Neural cell (in vitro differentiated cells): ENCODE data around the gene RTP5. TPM values are rescaled to one million over a fixed set of nuclear protein-coding genes. Genes with fewer than 3 reads are reported as not detected.

Experiments
- H2AFZ ChIP-seq: fragments of 200-600, 300-800 bp; sonication (generic), shearing (Covaris generic); 2 replicates; pipeline ENCODE4 v1.6.0; 2014; ENCODE audit warnings: low read depth, mild to moderate bottlenecking, antibody characterized with exemption, low read length, moderate library complexity
- H3F3A ChIP-seq: fragments of 200-600 bp; shearing (Covaris generic); 2 replicates; pipeline ENCODE4 v1.6.1; 2016; ENCODE audit warnings: mild to moderate bottlenecking, moderate library complexity, mixed read lengths, antibody characterized with exemption, low read length; ENCODE audit not compliant: insufficient read depth, poor library complexity, severe bottlenecking
- H3K27ac ChIP-seq: fragments of 200-600, 300-800 bp; sonication (generic), shearing (Covaris generic); 2 replicates; pipeline ENCODE4 v1.5.1; 2014; ENCODE audit warnings: mild to moderate bottlenecking, low read length, moderate library complexity
- H3K27me3 ChIP-seq: fragments of 300-800, 200-600 bp; sonication (generic), shearing (Covaris generic); 2 replicates; pipeline ENCODE4 v1.6.0; 2014; ENCODE audit warnings: mild to moderate bottlenecking, low read depth, low read length, moderate library complexity; ENCODE audit not compliant: insufficient read depth
- H3K36me3 ChIP-seq: fragments of 300-800, 200-600 bp; sonication (generic), shearing (Covaris generic); 2 replicates; pipeline ENCODE4 v1.5.1; 2014; ENCODE audit warnings: mild to moderate bottlenecking, antibody characterized with exemption, low read length, moderate library complexity; ENCODE audit not compliant: insufficient read depth
- H3K4me2 ChIP-seq: fragments of 300-800, 200-600 bp; sonication (generic), shearing (Covaris generic); 2 replicates; pipeline ENCODE4 v1.6.0; 2014; ENCODE audit warnings: mild to moderate bottlenecking, low read length
- H3K4me3 ChIP-seq: fragments of 300-800, 200-600 bp; sonication (generic), shearing (Covaris generic); 2 replicates; pipeline ENCODE4 v1.5.1; 2014; ENCODE audit warnings: mild to moderate bottlenecking, low read length, moderate library complexity
- H3K79me2 ChIP-seq: fragments of 200-600 bp; shearing (Covaris generic); replicated peaks from 2 replicates; pipeline ENCODE4 v1.6.0; 2014; ENCODE audit warnings: mild to moderate bottlenecking, low read length, moderate library complexity; ENCODE audit not compliant: insufficient read depth
- H3K9ac ChIP-seq: fragments of 300-800, 200-600 bp; sonication (generic), shearing (Covaris generic); 2 replicates; pipeline ENCODE4 v1.6.1; 2016; ENCODE audit warnings: mild to moderate bottlenecking, low read length, mixed read lengths
- H3K9me2 ChIP-seq: fragments of 200-600 bp; shearing (Covaris generic); 2 replicates; pipeline ENCODE4 v1.6.1; 2016; ENCODE audit warnings: mild to moderate bottlenecking, low read length, mixed read lengths; ENCODE audit not compliant: insufficient read depth
- H3K9me3 ChIP-seq: fragments of 200-600, 300-800 bp; sonication (generic), shearing (Covaris generic); 2 replicates; pipeline ENCODE4 v1.6.1; 2016; ENCODE audit warnings: mild to moderate bottlenecking, mixed run types, low read length, moderate library complexity, mixed read lengths
- H4K20me1 ChIP-seq: fragments of 200-600 bp; shearing (Covaris generic); 2 replicates; pipeline ENCODE4 v1.6.1; 2016; ENCODE audit warnings: mild to moderate bottlenecking, mixed run types; ENCODE audit not compliant: insufficient read depth
- EP300 ChIP-seq: fragments of 450-650 bp; conservative IDR thresholded peaks from 2 replicates; pipeline ENCODE4 v1.6.1; 2014; ENCODE audit warnings: antibody characterized with exemption, mild to moderate bottlenecking, moderate library complexity; ENCODE audit not compliant: poor library complexity, severe bottlenecking
- EZH2 ChIP-seq: fragments of 200-600, 300-800 bp; shearing (Covaris generic), sonication (generic); IDR thresholded peaks from 2 replicates; pipeline ENCODE4 v1.6.1; 2014; ENCODE audit warnings: antibody characterized with exemption, low read length, borderline replicate concordance, mild to moderate bottlenecking; ENCODE audit not compliant: insufficient read depth, poor library complexity, severe bottlenecking
- MXI1 ChIP-seq: fragments of 450-650 bp; conservative IDR thresholded peaks from 2 replicates; pipeline ENCODE4 v1.6.1; 2014; ENCODE audit warnings: antibody characterized with exemption, mild to moderate bottlenecking; ENCODE audit not compliant: poor library complexity, severe bottlenecking
- POLR2AphosphoS5 ChIP-seq: IDR thresholded peaks from 2 replicates; pipeline ENCODE4 v1.6.1; 2012
- RAD21 ChIP-seq: fragments of 450-650 bp; conservative IDR thresholded peaks from 2 replicates; pipeline ENCODE4 v1.6.1; 2014; ENCODE audit warnings: antibody characterized with exemption, mild to moderate bottlenecking, moderate library complexity
- REST ChIP-seq: IDR thresholded peaks from 2 replicates; pipeline ENCODE4 v1.6.1; 2012; ENCODE audit warnings: borderline replicate concordance
- SMC3 ChIP-seq: fragments of 450-650 bp; conservative IDR thresholded peaks from 2 replicates; pipeline ENCODE4 v1.6.1; 2014; ENCODE audit warnings: antibody characterized with exemption, mild to moderate bottlenecking, moderate library complexity; ENCODE audit not compliant: poor library complexity
- TAF1 ChIP-seq: IDR thresholded peaks from 2 replicates; pipeline ENCODE4 v1.6.1; 2012; ENCODE audit warnings: low read depth
- polyA plus RNA-seq: library from polyadenylated mRNA; depleted of rRNA; stranded (reverse); fragments of >200 nt; gene quantifications from 2 replicates; pipeline ENCODE4 v1.2.3, GENCODE V29; 2014
- TF ChIP-seq, protein P1 (sequence below): fragments of 450-650 bp; IDR thresholded peaks from 2 replicates; pipeline ENCODE4 v1.5.1; 2014; ENCODE audit warnings: antibody characterized with exemption, mild to moderate bottlenecking, moderate library complexity; ENCODE audit not compliant: poor library complexity, severe bottlenecking

Gene RTP5
- polyA plus RNA-seq, 1 donor from 2014 or later, result 1.8 TPM

- no peak overlapping the region for H3K9ac ChIP-seq
Measured at GRCh38 chr2:241887806-241888522, 18.4 kb downstream of the RTP5 start.

GRCh38 chr2:241888641-241889040 lies 19.1 kb downstream of the RTP5 start:
- Histone ChIP-seq H3K9me2 (no peaks in the 10 kb centered on the region), H3K4me3 (no peak overlapping the region)
- TF ChIP-seq SMC3 (no peak), EP300 (no peak), MXI1 (no peak), REST (no peak), POLR2AphosphoS5 (no peak), TAF1 (no peak)
- TF ChIP-seq, protein P1, sequence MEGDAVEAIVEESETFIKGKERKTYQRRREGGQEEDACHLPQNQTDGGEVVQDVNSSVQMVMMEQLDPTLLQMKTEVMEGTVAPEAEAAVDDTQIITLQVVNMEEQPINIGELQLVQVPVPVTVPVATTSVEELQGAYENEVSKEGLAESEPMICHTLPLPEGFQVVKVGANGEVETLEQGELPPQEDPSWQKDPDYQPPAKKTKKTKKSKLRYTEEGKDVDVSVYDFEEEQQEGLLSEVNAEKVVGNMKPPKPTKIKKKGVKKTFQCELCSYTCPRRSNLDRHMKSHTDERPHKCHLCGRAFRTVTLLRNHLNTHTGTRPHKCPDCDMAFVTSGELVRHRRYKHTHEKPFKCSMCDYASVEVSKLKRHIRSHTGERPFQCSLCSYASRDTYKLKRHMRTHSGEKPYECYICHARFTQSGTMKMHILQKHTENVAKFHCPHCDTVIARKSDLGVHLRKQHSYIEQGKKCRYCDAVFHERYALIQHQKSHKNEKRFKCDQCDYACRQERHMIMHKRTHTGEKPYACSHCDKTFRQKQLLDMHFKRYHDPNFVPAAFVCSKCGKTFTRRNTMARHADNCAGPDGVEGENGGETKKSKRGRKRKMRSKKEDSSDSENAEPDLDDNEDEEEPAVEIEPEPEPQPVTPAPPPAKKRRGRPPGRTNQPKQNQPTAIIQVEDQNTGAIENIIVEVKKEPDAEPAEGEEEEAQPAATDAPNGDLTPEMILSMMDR, result no peak

More at GRCh38 chr2:241887806-241888522, 18.4 kb downstream of the RTP5 start:
- Histone ChIP-seq H3K9me2 (no peaks in the 10 kb centered on the region), H2AFZ (no peak overlapping the region), H3K79me2 (no peaks in the 10 kb centered on the region), H3K27me3 (no peaks in the 10 kb centered on the region), H3K4me3 (no peak overlapping the region), H3K9me3 (no peaks in the 10 kb centered on the region), H3F3A (no peaks in the 10 kb centered on the region), H3K27ac (no peak overlapping the region), H3K4me2 (no peak overlapping the region), H3K36me3 (no peaks in the 10 kb centered on the region), H4K20me1 (no peaks in the 10 kb centered on the region)
- TF ChIP-seq, protein P1, result no peak
- TF ChIP-seq RAD21, result no peak
- no peak for TF ChIP-seq TAF1
- TF ChIP-seq MXI1, result no peak
- TF ChIP-seq SMC3, result no peak
- no peak for TF ChIP-seq REST
- TF ChIP-seq EZH2, result no peak

More at GRCh38 chr2:241888641-241889040, 19.1 kb downstream of the RTP5 start:
- no peaks in the 10 kb centered on the region for H3K9me3 ChIP-seq
- no peak overlapping the region for H2AFZ ChIP-seq
- H3K9ac ChIP-seq, result no peak overlapping the region
- H3F3A ChIP-seq, result no peaks in the 10 kb centered on the region
- no peaks in the 10 kb centered on the region for H3K27me3 ChIP-seq
- H3K4me2 ChIP-seq, result no peak overlapping the region
- no peaks in the 10 kb centered on the region for H4K20me1 ChIP-seq
- H3K79me2 ChIP-seq, result no peaks in the 10 kb centered on the region
- no peaks in the 10 kb centered on the region for H3K36me3 ChIP-seq
- H3K27ac ChIP-seq, result no peak overlapping the region
